Psoas muscle (tissue), 8 donors: ENCODE measurements around the gene TTC6. TPM values are rescaled to one million over a fixed set of nuclear protein-coding genes. Genes with fewer than 3 reads are reported as not detected.
A peak's percentile ranks its signal among the peaks of the same experiment; 100 is the strongest.

Experiments
- ATAC-seq, 4 donors: fragments of 200-7000 bp; cut with Tn5 transposase; one replicate each; pipeline ENCODE4 v1.9.1; 2020; ENCODE audit warnings: moderate library complexity in 3 of 4, mild to moderate bottlenecking in 2 of 4
- DNase-seq, 2 donors: peaks; one replicate each; pipeline ENCODE4 v3.0.0-alpha.2; 2020
- H3K27ac ChIP-seq: fragments of 200-600 bp; one replicate; pipeline ENCODE4 v1.8.0; 2022
- H3K27me3 ChIP-seq, 3 donors: fragments of 200-600 bp in 1 of 3; one replicate each; pipeline versions ENCODE4 v1.6.1 to v1.8.0; 2013 to 2022; ENCODE audit warnings: low read length in 2 of 3, mild to moderate bottlenecking in 2 of 3, moderate library complexity in 1 of 3; ENCODE audit not compliant: insufficient read depth in 3 of 3
- H3K36me3 ChIP-seq, 2 donors: fragments of 200-600 bp in 1 of 2; one replicate each; pipeline versions ENCODE4 v1.6.1 to v1.8.0; 2013 to 2022; ENCODE audit warnings: low read depth in 1 of 2, mild to moderate bottlenecking in 1 of 2, moderate library complexity in 1 of 2; ENCODE audit not compliant: insufficient read depth in 1 of 2
- H3K4me1 ChIP-seq: fragments of 200-600 bp; one replicate; pipeline ENCODE4 v1.8.0; 2022
- H3K4me3 ChIP-seq: fragments of 200-600 bp; one replicate; pipeline ENCODE4 v1.8.0; 2022; ENCODE audit warnings: mild to moderate bottlenecking
- H3K9me3 ChIP-seq: fragments of 200-600 bp; one replicate; pipeline ENCODE4 v1.8.0; 2022
- CTCF ChIP-seq: fragments of 200-600 bp; IDR thresholded peaks from one replicate; pipeline ENCODE4 v1.8.0; 2022; ENCODE audit warnings: antibody characterized with exemption
- WGBS, 3 donors: extraction: QIAGEN DNeasy Blood & Tissue Kit; methylation state at CpG; one replicate each; pipeline versions ENCODE4 v1.1.6 to v1.1.7; 2013; 5-methylcytosine and 5-hydroxymethylcytosine counted together
- intact Hi-C, 2 donors: fragments of 100-400 bp; cut with DNase I; formaldehyde crosslinking; loops; one replicate each; pipeline versions ENCODE4 v1.11.0 to v1.14.2; 2022
- polyA plus RNA-seq, 3 donors: library from polyadenylated mRNA; stranded (reverse); fragments of 200-250 nt; gene quantifications; one replicate each; pipeline ENCODE4 v1.2.3, GENCODE V29; 2013
- total RNA-seq, 4 donors: library from RNA; stranded (reverse); fragmentation: NEBNext Ultra II Directional in 2 of 4; extraction: Animal tissue kit (Norgen Biotek cat#: 25700) in 2 of 4; gene quantifications; one replicate each; pipeline versions ENCODE4 v1.2.1 to v1.2.4, GENCODE V29; 2021 to 2023
- donor health status: healthy with polysubstance abuse.
- donor health status: DM: no; HTN: no; CAD: no; lungs with moderate emphysema.
- donor health status: Bipolar disorder and iron deficiency.
- donor health status: healthy.
- donor health status: DM: yes; HTN: yes; CAD: no.
- donor health status: DM: no; HTN: no; CAD: no.
- donor health status: DM: no; HTN: no; CAD: no.
- donor health status: DM: yes; HTN: yes; CAD: no.

Gene TTC6
- total and polyA plus RNA-seq, 7 donors, result not detected

GRCh38 chr14:37587881-37588666 is 7.4 kb upstream of the TTC6 start:
- WGBS, 3 donors, result 2 to 5% (median 4%) methylated on average over 53 to 63 of the region's 63 CpGs
- no peak overlapping the region for H3K27ac ChIP-seq
- intact Hi-C loops, result no loop called here
- peaks cover 8% of the 10 kb centered on the region for H3K4me1 ChIP-seq
- no peaks in the 10 kb centered on the region for H3K9me3 ChIP-seq
- no peaks in the 10 kb centered on the region for H3K36me3 ChIP-seq
- no peak for TF ChIP-seq CTCF
- DNase-seq, result no peak
- ATAC-seq, result no peak
- peaks cover 5 to 98% (median 56%) of the 10 kb centered on the region in 3 donors for H3K27me3 ChIP-seq
- peak overlapping the region; percentile 24 for H3K4me3 ChIP-seq

- Histone ChIP-seq H3K27me3 (peaks cover 5 to 99% (median 52%) of the 10 kb centered on the region in 3 donors), H3K27ac (no peak overlapping the region), H3K36me3 (no peaks in the 10 kb centered on the region), H3K4me1 (peaks cover 8% of the 10 kb centered on the region), H3K4me3 (no peak overlapping the region), H3K9me3 (no peaks in the 10 kb centered on the region)
- 26 to 34% (median 34%) methylated on average over 6 of the region's 6 CpGs for WGBS, 3 donors
- DNase-seq, result no peak
- ATAC-seq, result no peak
- no peak for TF ChIP-seq CTCF
- intact Hi-C loops, result no loop called here
These were observed 6.8 kb upstream of the TTC6 start for GRCh38 chr14:37588667-37588955.

- H3K27ac ChIP-seq, result no peak overlapping the region
- 24 to 28% (median 27%) methylated on average over 16 of the region's 16 CpGs for WGBS, 3 donors
- peaks cover 7% of the 10 kb centered on the region for H3K4me1 ChIP-seq
- peaks cover 5 to 99% (median 48%) of the 10 kb centered on the region in 3 donors for H3K27me3 ChIP-seq
- TF ChIP-seq CTCF, result no peak
- no peaks in the 10 kb centered on the region for H3K36me3 ChIP-seq
- ATAC-seq (no peak), DNase-seq (no peak)
- intact Hi-C loops, result no loop called here
- H3K4me3 ChIP-seq, result no peak overlapping the region
- H3K9me3 ChIP-seq, result no peaks in the 10 kb centered on the region
These were observed 6.3 kb upstream of the TTC6 start for GRCh38 chr14:37588956-37589714.

- ATAC-seq (no peak), DNase-seq (no peak)
- intact Hi-C loops, result loop anchor here in 1 of 2 donors (10.0 kb wide), 1 partner anchor 345 kb away; no protein-coding TSS in a partner anchor
- peaks cover 5 to 99% (median 47%) of the 10 kb centered on the region in 3 donors for H3K27me3 ChIP-seq
- H3K9me3 ChIP-seq, result no peaks in the 10 kb centered on the region
- TF ChIP-seq CTCF, result no peak
- H3K4me3 ChIP-seq, result no peak overlapping the region
- H3K27ac ChIP-seq, result no peak overlapping the region
- H3K36me3 ChIP-seq, result no peaks in the 10 kb centered on the region
- peaks cover 6% of the 10 kb centered on the region for H3K4me1 ChIP-seq
- 18 to 25% (median 20%) methylated on average over 6 of the region's 6 CpGs for WGBS, 3 donors
These were observed 5.6 kb upstream of the TTC6 start for GRCh38 chr14:37589715-37590427.
